Right lobe of liver (tissue), 6 donors: ENCODE measurements around the gene SPEF1. TPM values are rescaled to one million over a fixed set of nuclear protein-coding genes. Genes with fewer than 3 reads are reported as not detected.

Experiments
- ATAC-seq, 4 donors: fragments of 200-7000 bp; cut with Tn5 transposase; one replicate each; pipeline ENCODE4 v1.9.1; 2020; ENCODE audit warnings: mild to moderate bottlenecking in 4 of 4, moderate library complexity in 4 of 4
- DNase-seq, 3 donors: peaks; one replicate each; pipeline ENCODE4 v3.0.0-alpha.2; 2020
- H3K27ac ChIP-seq, 3 donors: fragments of 200-600 bp; one replicate each; pipeline ENCODE4 v1.8.0; 2022
- H3K27me3 ChIP-seq, 2 donors: fragments of 200-600 bp; one replicate each; pipeline ENCODE4 v1.8.0; 2022
- H3K36me3 ChIP-seq, 4 donors: fragments of 200-600 bp; sonication (generic) in 1 of 4; one replicate each; pipeline versions ENCODE4 v1.5.1 to v1.8.0; 2017 to 2022; ENCODE audit warnings: control low read depth in 1 of 4
- H3K4me1 ChIP-seq, 4 donors: fragments of 200-600 bp; sonication (generic) in 1 of 4; one replicate each; pipeline versions ENCODE4 v1.5.1 to v1.8.0; 2017 to 2022; ENCODE audit warnings: control low read depth in 1 of 4
- H3K4me3 ChIP-seq, 3 donors: fragments of 200-600 bp; one replicate each; pipeline ENCODE4 v1.8.0; 2022
- H3K9me3 ChIP-seq, 4 donors: fragments of 200-600 bp; sonication (generic) in 1 of 4; one replicate each; pipeline versions ENCODE4 v1.5.1 to v1.8.0; 2017 to 2022; ENCODE audit warnings: control low read depth in 1 of 4
- POLR2A ChIP-seq: fragments of 450-650 bp; IDR thresholded peaks from one replicate; pipeline ENCODE4 v1.6.1; 2017; ENCODE audit warnings: antibody characterized with exemption, mild to moderate bottlenecking
- WGBS: methylation state at CpG from one replicate; pipeline ENCODE4 v1.1.6; 2018; ENCODE audit warnings: low coverage, low lambda C conversion rate; ENCODE audit not compliant: insufficient coverage; ENCODE audit errors: missing lambda C conversion rate; 5-methylcytosine and 5-hydroxymethylcytosine counted together
- intact Hi-C, 2 donors: fragments of 100-400 bp; cut with DNase I; formaldehyde crosslinking; loops; one replicate each; pipeline versions ENCODE4 v1.11.2 to v1.14.1; 2022
- total RNA-seq, 6 experiments: library from RNA; depleted of rRNA in 2 of 6; stranded (reverse); fragments of >200 nt in 2 of 6; fragmentation: NEBNext Ultra II Directional in 3 of 6; extraction: Animal tissue kit (Norgen Biotek cat#: 25700) in 3 of 6; gene quantifications; one replicate each; pipeline versions ENCODE4 v1.1.0 to v1.2.4, GENCODE V29; 2016 to 2023
- TF ChIP-seq, protein P1 (sequence below), 4 donors: fragments of 200-600 bp in 3 of 4; fragments of 450-650 bp in 1 of 4; IDR thresholded peaks; one replicate each; pipeline versions ENCODE4 v1.5.1 to v1.8.0; 2016 to 2022; ENCODE audit warnings: antibody characterized with exemption in 4 of 4, mild to moderate bottlenecking in 2 of 4
- donor health status: DM: no; HTN: yes; CAD: no.
- donor health status: DM: no; HTN: no; CAD: no.
- donor health status: DM: no; HTN: no; CAD: no.
- donor health status: DM: no; HTN: yes; CAD: no.
- donor health status: DM: no; HTN: yes; CAD: no.

Gene SPEF1
- total RNA-seq, 6 experiments from 2014 or later, result not detected

DNA sequence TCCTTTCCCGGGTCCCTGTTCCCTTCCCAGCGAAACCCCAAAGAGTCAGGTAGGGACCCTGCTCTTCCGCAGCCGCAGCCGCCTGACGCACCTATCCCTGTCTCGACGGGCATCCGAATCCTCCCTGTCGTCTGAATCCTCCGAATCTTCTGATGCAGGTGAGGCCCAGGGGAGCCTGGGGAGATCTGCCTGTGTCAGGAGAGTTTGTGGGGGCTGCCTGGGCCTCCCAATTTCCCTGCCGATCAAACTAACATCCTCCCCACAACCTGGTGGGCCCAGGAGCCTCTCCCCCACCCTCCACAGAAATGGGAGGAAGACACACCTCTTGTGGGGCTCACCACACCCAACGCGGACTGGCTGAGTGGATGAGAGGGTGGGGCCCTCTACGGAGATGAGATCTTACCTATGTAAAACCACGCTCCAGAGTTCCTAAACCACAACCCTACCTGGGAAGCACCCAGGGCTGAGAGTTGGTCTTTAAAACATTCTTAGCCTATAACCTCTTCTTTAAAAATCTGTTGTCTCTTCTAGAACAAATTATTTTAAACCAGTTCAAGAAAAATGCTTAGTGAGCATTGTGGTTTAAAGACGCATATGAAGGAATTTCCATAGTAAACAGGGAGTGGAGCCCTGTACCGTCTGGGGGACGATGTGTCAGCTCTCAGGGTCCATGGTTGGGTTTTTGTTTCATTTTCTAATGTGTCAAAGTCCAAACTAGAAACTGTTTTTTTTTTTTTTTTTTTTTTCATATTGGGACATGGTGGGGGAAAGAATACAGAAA is 16.5 kb upstream of the SPEF1 start:
- 31% methylated on average over 8 of the region's 19 CpGs for WGBS
- ATAC-seq (peak in 2 of 4 donors; percentile 13 to 36), DNase-seq (peak in 1 of 3 donors; percentile 48)
- H3K4me1 ChIP-seq, result peaks cover 0 to 30% (median 14%) of the 10 kb centered on the region in 4 donors
- intact Hi-C loops, result no loop called here
- no peak for TF ChIP-seq POLR2A
- TF ChIP-seq, protein P1, sequence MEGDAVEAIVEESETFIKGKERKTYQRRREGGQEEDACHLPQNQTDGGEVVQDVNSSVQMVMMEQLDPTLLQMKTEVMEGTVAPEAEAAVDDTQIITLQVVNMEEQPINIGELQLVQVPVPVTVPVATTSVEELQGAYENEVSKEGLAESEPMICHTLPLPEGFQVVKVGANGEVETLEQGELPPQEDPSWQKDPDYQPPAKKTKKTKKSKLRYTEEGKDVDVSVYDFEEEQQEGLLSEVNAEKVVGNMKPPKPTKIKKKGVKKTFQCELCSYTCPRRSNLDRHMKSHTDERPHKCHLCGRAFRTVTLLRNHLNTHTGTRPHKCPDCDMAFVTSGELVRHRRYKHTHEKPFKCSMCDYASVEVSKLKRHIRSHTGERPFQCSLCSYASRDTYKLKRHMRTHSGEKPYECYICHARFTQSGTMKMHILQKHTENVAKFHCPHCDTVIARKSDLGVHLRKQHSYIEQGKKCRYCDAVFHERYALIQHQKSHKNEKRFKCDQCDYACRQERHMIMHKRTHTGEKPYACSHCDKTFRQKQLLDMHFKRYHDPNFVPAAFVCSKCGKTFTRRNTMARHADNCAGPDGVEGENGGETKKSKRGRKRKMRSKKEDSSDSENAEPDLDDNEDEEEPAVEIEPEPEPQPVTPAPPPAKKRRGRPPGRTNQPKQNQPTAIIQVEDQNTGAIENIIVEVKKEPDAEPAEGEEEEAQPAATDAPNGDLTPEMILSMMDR (IDR thresholded peaks at IDR 0.05), result no peak
- no peaks in the 10 kb centered on the region for H3K9me3 ChIP-seq
- H3K4me3 ChIP-seq, result peak overlapping the region in 2 of 3 donors; percentile 1 to 12
- H3K27ac ChIP-seq, result peak overlapping the region; percentile 49 to 86 (median 85)
- H3K27me3 ChIP-seq, result no peaks in the 10 kb centered on the region
- H3K36me3 ChIP-seq, result no peaks in the 10 kb centered on the region

DNA sequence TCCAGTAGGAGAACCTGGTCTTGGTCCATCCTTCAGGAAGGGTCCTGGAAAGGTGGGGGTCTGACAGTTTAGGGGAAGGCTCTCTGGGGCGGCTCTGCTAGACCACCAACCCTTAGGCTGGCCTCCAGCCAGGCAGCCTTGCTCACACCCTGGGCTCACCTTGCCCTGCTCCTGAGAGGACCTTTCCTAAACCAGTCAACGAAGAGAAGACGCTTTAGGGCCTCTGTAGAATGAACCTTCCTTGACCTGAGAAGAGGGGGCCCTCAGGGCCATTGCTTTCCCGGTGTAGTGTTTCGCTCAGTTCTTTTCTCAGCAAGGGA is 15.9 kb upstream of the SPEF1 start:
- WGBS, result 83% methylated on average over 1 of the region's 5 CpGs
- TF ChIP-seq, protein P1 (IDR thresholded peaks at IDR 0.05), result no peak
- TF ChIP-seq POLR2A, result no peak
- no peaks in the 10 kb centered on the region for H3K9me3 ChIP-seq
- intact Hi-C loops, result no loop called here
- ATAC-seq (no peak), DNase-seq (no peak)
- peaks cover 0 to 25% (median 11%) of the 10 kb centered on the region in 4 donors for H3K4me1 ChIP-seq
- H3K36me3 ChIP-seq, result no peaks in the 10 kb centered on the region
- no peaks in the 10 kb centered on the region for H3K27me3 ChIP-seq
- H3K4me3 ChIP-seq, result peak overlapping the region in 2 of 3 donors; percentile 45 to 69
- H3K27ac ChIP-seq, result peak overlapping the region in 1 of 3 donors; percentile 86

DNA sequence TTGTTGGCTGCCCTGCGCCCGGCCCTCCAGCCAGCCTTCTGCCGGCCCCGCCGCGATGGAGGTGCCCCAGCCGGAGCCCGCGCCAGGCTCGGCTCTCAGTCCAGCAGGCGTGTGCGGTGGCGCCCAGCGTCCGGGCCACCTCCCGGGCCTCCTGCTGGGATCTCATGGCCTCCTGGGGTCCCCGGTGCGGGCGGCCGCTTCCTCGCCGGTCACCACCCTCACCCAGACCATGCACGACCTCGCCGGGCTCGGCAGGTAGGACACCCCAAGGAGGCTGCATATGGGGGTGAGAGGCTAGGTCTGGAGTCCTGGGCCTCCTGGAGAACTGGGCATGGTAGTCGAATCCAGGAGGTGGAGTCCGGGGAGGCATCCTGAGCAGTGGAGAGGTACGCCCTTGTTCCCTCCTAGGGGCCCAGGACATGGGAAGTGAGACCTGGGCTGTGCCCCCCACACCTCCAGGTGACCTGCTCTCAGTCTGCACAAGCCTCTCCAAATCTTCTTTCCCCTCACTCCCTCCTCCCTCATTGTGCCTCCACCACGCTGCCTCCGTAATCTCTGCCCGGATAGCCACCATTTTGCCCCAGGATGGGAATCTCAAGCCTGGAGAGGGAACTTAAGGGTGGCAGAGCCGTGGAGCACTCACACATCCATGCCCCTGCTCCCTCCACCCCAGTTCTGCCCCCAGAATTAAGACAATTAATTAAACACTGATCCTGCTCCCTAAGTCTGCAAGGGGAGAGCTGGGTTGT is 15.4 kb upstream of the SPEF1 start:
- Histone ChIP-seq H3K4me3 (peak overlapping the region; percentile 45 to 73 (median 69)), H3K27me3 (no peaks in the 10 kb centered on the region), H3K4me1 (peaks cover 0 to 25% (median 11%) of the 10 kb centered on the region in 4 donors), H3K9me3 (no peaks in the 10 kb centered on the region), H3K36me3 (no peaks in the 10 kb centered on the region), H3K27ac (peak overlapping the region; percentile 22 to 89 (median 47))
- peak in 1 of 4 donors; percentile 22 for ATAC-seq
- TF ChIP-seq POLR2A, result no peak
- TF ChIP-seq, protein P1 (IDR thresholded peaks at IDR 0.05), result no peak
- WGBS, result 74% methylated on average over 4 of the region's 33 CpGs
- intact Hi-C loops, result no loop called here
- DNase-seq, result peak in 2 of 3 donors; percentile 41 to 48

DNA sequence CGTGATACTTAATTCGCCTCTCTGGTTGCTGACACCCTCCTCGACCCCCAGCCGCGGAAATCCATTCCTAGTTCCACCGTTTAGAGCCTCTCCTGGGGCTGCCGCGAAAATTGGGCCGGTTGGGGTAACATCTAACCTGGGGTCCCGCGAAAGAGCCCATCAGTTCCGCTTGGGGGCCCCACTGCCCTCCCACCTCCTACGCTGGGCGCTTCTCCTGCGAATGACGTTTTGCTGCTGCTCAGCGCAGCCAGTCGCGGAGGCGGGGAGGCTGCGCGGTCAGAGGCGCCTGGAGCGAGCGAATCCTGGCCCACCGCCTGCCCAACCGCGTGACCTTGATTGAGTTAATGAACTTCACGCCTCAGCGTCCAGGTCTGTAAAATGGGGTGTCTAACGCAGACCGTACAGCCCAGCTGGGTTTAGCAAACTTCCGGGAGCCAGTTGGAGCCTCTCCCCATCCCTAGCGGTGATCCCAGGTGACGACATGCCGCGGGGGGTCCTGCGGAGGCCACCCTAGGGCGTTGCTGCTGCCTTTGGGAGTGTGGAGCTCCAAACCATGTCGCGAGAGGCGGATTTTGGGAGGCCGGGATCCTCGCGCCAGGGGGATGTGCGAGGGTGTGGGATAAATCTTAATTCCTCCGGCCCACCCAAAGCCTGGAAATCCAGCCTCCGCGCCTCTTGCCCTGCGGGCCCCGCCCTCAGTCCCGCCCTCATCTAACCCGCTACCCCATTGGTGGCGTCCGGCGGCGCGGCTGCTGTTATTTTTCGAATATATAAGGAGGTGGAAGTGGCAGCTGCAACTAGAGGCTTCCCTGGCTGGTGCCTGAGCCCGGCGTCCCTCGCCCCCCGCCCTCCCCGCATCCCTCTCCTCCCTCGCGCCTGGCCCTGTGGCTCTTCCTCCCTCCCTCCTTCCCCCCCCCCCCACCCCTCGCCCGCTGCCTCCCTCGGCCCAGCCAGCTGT is 14.5 kb upstream of the SPEF1 start, which contains the start of gene CDC25B:
CDC25B (plus strand) TSS at position 800 of the 958 bp plus-strand sequence. CDS start 222 bp downstream, outside the sequence.
- Histone ChIP-seq H3K36me3 (no peaks in the 10 kb centered on the region), H3K27me3 (no peaks in the 10 kb centered on the region), H3K4me1 (peaks cover 0 to 25% (median 11%) of the 10 kb centered on the region in 4 donors), H3K9me3 (no peaks in the 10 kb centered on the region), H3K4me3 (peak within 1 kb of the TSS; percentile 45 to 73 (median 69)), H3K27ac (peak within 1 kb of the TSS; percentile 89 to 95 (median 89))
- ATAC-seq, result peak; percentile 88 to 94 (median 91)
- TF ChIP-seq POLR2A, result peak; percentile 51
- TF ChIP-seq, protein P1 (IDR thresholded peaks at IDR 0.05), result peak; percentile 28 to 71 (median 40)
- intact Hi-C loops, result no loop called here
- 2% methylated on average over 41 of the region's 69 CpGs for WGBS
- DNase-seq, result peak; percentile 94 to 95 (median 95)
